IPS-20b (cell line): ENCODE data around the gene CBX4.

Experiments
- H3K27ac ChIP-seq: one replicate; pipeline ENCODE4 v1.5.1; 2013; ENCODE audit warnings: low read length
- H3K27me3 ChIP-seq: 2 replicates; pipeline ENCODE4 v1.6.1; 2013; ENCODE audit warnings: mild to moderate bottlenecking, low read length, inconsistent platforms; ENCODE audit not compliant: insufficient read depth
- H3K36me3 ChIP-seq: 2 replicates; pipeline ENCODE4 v1.6.1; 2013; ENCODE audit warnings: low read depth, mild to moderate bottlenecking, inconsistent platforms, low read length, moderate library complexity; ENCODE audit not compliant: insufficient read depth
- H3K4me1 ChIP-seq: 2 replicates; pipeline ENCODE4 v1.6.1; 2013; ENCODE audit warnings: mild to moderate bottlenecking, control low read depth, inconsistent platforms, low read length, moderate library complexity; ENCODE audit not compliant: insufficient read depth
- H3K4me3 ChIP-seq: 2 replicates; pipeline ENCODE4 v1.5.1; 2013; ENCODE audit warnings: mild to moderate bottlenecking, low read length, inconsistent platforms
- H3K9ac ChIP-seq: 2 replicates; pipeline ENCODE4 v1.6.1; 2013; ENCODE audit warnings: low read depth, mild to moderate bottlenecking, inconsistent platforms, low read length, moderate library complexity
- H3K9me3 ChIP-seq: 2 replicates; pipeline ENCODE4 v1.6.1; 2013; ENCODE audit warnings: mild to moderate bottlenecking, low read depth, low read length, inconsistent platforms; ENCODE audit not compliant: insufficient read depth

The CBX4 gene

DNA sequence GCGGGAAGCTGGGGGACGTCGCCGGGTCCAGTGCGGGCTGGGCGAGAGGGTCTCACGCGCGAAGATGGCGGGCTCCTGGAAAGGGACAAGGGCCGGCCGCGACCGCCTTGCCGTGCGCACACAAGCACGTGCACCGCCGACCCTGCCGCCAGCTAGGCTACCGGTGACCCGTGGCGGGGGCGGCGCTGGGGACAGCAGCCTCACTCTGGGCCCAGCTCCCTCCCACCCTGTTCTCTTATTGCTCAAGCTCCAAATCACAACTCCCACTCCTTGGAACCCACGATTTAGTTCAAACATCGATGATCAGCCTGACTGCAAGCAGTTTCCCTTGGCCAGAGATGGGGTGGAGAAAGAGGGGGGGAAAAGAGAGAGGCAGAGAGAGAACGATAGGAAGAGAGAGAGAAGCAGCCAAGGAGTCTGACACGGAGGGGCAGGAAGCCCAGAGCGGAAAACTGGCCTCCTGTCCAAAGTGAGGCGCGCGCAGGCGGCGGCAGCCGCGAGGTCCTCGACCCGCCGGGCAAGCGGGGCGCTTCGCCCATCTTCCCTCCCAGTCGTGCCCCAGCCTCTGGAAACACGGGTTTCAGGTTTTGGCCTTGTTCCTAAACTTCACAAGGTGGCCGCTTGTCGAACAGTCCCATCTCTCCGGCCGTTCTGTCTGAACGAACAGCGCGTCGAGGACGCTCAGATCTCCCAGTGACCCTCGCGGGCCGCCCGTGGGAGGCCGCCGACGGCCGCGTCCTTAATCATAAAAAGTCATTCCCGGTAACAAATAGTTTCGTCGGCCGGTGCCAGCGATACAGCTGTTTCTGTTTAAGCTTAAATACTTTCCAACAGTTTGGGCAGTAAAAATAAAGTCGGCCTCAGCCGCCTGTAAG lies 40.7 kb downstream of the CBX4 start:
- Histone ChIP-seq H3K9ac (no peak overlapping the region), H3K9me3 (peaks cover 13% of the 10 kb centered on the region; the same call in 1 of the 2 replicates), H3K4me3 (no peak overlapping the region), H3K27me3 (peaks cover 93% of the 10 kb centered on the region), H3K4me1 (peaks cover 7% of the 10 kb centered on the region), H3K36me3 (no peaks in the 10 kb centered on the region), H3K27ac (no peak overlapping the region)

DNA sequence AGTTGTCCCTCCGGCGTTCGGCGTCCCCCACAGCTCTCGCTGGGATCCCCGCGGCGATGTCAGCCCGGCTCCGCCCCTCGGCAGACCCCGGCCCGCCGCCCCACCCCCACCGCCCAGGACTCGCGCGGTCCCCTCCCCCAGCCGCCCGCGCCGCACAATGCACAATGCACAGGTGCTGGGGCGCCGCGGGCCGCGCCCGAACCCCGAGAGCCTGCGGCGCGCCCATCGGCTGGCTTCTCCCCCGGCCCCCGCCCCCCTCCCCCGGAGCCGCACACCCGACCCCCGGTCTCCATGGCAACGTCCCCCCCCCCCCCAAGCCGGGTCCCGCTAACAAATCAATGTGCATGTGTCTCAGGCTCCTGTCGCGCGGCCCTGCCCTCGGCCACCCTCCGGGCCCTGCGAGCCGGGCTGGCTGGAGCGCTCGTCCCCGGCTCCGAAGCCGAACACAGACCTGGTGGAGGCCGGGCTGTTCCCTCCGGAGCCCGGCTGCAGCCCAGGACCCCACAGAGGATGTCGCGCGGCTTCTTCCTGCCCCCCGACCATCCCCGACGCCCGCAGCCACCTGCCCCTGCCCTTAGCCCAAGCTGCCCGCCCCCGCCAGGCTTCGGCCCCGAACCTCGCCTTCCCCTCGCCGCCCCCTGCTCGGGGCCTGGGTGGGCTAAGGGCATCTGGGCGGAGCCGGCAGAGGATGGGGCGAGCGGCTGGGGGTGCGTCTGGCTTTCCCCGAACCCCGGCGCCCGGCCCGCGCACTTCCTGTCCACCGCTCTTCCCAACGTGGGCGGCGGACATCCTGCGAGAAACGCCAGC lies 41.5 kb downstream of the CBX4 start:
- H3K27ac ChIP-seq, result no peak overlapping the region
- peaks cover 13% of the 10 kb centered on the region; the same call in 1 of the 2 replicates for H3K9me3 ChIP-seq
- no peak overlapping the region for H3K9ac ChIP-seq
- H3K4me3 ChIP-seq, result no peak overlapping the region
- peaks cover 9% of the 10 kb centered on the region for H3K4me1 ChIP-seq
- no peaks in the 10 kb centered on the region for H3K36me3 ChIP-seq
- peaks cover 93% of the 10 kb centered on the region for H3K27me3 ChIP-seq

DNA sequence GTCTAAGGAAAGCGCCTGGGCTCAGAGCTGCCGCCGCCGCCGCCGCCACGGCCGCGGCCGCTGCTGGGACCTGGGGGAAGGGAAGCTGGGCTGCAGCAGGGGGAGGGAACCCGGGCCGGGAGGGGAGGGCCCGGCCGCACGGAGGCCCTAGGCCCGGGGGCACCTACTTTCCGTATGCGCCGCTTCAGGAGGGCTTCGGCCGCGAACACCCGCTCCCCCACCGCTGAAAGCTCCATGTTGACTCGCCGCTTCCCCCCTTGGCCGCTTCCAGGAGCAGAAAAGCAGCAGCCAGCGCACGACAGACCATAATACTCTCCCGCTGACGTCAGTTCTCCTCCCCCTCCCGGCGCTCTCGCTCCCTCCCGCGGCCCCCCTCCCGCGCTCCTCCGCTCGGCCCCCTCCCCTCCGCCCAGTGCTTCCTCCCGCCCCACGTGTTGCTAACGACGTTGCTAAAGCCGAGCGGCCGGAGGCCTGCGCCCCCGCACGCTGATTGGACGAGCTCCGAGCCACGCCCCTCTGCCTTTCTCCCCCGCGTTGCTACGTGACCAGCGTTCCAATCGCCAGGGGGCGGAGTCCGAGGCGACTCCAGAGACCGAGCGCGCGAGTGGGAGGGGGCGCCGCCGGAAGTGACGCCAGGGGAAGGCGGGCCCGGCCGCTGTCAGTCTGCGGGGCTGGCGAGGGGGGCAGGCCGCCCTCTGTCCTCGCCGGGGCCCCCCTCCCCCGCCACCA lies 42.3 kb downstream of the CBX4 start, which contains the start of gene CBX8:
Gene CBX8, minus strand, starts transcription at position 315 of the 729 bp plus-strand sequence. Its CDS starts 79 bp downstream, at position 236.
- Histone ChIP-seq H3K36me3 (no peaks in the 10 kb centered on the region), H3K27me3 (peaks cover 93% of the 10 kb centered on the region), H3K4me3 (peak within 1 kb of the TSS; percentile 72), H3K4me1 (peaks cover 9% of the 10 kb centered on the region), H3K27ac (no peak within 1 kb of the TSS), H3K9ac (peak within 1 kb of the TSS; percentile 73; the same call in 1 of the 2 replicates), H3K9me3 (peaks cover 8% of the 10 kb centered on the region; the same call in 1 of the 2 replicates)

DNA sequence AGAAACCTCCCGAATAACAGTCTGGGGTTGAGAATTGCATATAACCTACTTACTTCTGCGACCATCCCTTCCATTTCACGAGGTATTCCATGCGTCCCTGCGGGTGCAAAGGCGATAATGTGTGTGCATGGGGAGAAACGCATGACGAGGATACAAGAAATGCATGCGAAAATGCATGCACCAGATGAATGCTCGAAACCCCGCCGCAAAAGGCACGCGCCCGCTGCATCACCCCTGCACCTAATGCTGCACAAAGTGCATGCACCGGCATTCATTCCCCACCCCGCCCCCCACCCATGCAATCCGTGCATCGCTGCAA lies 42.8 kb downstream of the CBX4 start:
- peaks cover 9% of the 10 kb centered on the region for H3K4me1 ChIP-seq

DNA sequence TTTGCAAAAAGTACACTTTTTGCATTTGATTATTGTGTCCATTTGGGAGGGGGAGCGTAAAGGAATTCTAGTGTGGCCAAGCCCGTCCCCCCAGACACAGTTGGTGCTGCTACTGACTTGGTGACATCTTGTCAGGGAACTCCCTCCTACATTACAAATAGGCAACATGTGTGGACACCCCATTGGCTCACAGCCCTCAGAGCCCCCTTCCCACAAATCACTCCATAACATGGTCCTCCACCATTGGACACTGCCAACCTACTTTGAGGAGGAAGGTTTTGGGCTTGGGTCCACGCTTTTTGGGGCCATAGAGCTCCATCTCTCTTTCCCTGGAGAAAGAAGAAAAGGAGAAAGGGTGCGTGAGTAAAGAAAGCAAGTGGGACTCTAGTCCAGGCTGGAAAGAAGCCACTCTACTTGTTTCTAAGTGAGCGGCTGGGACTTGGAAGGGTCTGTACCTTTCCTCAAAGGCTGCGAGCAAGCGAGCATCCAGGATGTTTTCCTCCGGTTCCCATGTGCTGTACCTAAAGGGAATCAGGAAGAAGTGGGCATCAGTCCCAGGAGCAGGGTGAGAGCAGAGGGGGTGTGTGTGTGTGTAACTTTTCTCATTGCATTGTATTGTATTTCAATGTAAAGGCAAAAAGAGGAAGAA lies 43.3 kb downstream of the CBX4 start:
- Histone ChIP-seq H3K36me3 (no peaks in the 10 kb centered on the region), H3K9ac (no peak overlapping the region; the same call in 1 of the 2 replicates), H3K4me1 (peaks cover 9% of the 10 kb centered on the region), H3K27me3 (peaks cover 93% of the 10 kb centered on the region), H3K27ac (no peak overlapping the region), H3K4me3 (peak overlapping the region; percentile 72), H3K9me3 (peaks cover 5% of the 10 kb centered on the region; the same call in 1 of the 2 replicates)

More for the DNA sequence above, 42.8 kb downstream of the CBX4 start:
- Histone ChIP-seq H3K27me3 (peaks cover 93% of the 10 kb centered on the region), H3K9ac (peak overlapping the region; percentile 73; the same call in 1 of the 2 replicates), H3K36me3 (no peaks in the 10 kb centered on the region), H3K27ac (no peak overlapping the region), H3K9me3 (peaks cover 5% of the 10 kb centered on the region; the same call in 1 of the 2 replicates), H3K4me3 (peak overlapping the region; percentile 72)

DNA sequence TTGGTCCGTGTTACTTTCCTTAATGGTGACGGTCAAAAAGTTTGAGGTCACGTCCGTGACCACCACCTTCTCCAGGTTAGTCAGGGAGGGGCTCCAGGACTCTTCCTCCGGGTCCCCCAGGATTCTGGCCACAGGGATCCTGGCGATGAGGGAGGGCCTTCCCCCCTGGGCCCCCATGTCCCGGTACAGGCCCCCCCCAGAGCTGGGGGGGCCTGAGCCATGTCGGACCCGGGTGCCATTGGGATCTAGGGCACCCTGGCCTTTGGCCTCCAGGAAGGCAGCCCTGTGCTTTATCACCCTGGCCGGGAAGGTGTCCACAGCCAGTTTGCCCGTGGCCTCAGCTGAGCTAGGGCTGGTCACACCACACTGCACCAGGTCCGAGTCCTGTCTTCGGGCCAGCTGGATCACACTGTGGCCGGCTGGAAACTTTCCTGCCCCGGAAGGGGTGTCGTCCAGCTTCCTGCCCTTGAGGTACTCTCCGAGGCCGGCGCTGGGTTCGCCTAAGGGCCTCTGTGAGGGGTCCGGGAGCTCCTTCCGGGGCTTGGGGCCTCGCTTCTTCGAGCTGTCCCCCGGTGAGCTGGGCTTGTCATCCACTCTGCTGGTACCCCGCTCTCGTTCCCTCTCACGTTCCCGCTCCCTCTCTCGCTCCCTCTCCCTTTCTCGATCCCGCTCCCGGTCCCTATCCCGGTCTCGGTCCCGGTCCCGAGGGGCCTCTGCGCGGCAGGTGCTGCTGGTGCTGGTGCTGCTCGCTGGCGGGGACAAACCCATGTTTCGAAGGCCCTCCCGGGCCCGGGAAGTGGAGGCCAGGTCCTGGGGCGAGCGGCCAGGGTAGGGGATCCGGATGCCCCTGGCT lies 44.4 kb downstream of the CBX4 start:
- peaks cover 5% of the 10 kb centered on the region; the same call in 1 of the 2 replicates for H3K9me3 ChIP-seq
- H3K4me1 ChIP-seq, result peaks cover 9% of the 10 kb centered on the region
- peaks cover 93% of the 10 kb centered on the region for H3K27me3 ChIP-seq
- no peak overlapping the region for H3K27ac ChIP-seq
- H3K36me3 ChIP-seq, result no peaks in the 10 kb centered on the region
- no peak overlapping the region for H3K9ac ChIP-seq
- peak overlapping the region; percentile 7; the same call in 1 of the 2 replicates for H3K4me3 ChIP-seq

DNA sequence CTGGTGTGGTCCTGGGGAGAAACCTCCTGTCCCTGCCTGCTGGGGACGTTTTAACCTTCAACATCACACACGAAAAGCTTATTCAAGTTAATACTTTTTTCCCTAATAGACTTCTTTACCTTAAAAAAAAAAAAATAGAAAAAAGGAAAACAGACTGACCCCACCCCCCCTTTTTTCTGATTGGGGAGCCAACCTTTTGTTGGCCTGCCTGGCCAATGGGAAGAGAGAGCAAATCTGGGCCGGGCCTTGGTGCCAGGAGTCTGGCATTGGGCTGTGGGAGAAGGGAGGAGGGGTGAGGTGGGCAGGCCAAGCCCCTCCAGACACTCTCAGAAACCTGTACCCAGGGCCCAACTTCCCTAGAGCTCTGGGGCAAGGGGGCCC lies 45.3 kb downstream of the CBX4 start:
- Histone ChIP-seq H3K36me3 (no peaks in the 10 kb centered on the region), H3K4me3 (peak overlapping the region; percentile 23; the same call in 1 of the 2 replicates), H3K27ac (no peak overlapping the region), H3K9me3 (peaks cover 5% of the 10 kb centered on the region; the same call in 1 of the 2 replicates), H3K27me3 (peaks cover 93% of the 10 kb centered on the region), H3K4me1 (peaks cover 12% of the 10 kb centered on the region), H3K9ac (no peak overlapping the region)

DNA sequence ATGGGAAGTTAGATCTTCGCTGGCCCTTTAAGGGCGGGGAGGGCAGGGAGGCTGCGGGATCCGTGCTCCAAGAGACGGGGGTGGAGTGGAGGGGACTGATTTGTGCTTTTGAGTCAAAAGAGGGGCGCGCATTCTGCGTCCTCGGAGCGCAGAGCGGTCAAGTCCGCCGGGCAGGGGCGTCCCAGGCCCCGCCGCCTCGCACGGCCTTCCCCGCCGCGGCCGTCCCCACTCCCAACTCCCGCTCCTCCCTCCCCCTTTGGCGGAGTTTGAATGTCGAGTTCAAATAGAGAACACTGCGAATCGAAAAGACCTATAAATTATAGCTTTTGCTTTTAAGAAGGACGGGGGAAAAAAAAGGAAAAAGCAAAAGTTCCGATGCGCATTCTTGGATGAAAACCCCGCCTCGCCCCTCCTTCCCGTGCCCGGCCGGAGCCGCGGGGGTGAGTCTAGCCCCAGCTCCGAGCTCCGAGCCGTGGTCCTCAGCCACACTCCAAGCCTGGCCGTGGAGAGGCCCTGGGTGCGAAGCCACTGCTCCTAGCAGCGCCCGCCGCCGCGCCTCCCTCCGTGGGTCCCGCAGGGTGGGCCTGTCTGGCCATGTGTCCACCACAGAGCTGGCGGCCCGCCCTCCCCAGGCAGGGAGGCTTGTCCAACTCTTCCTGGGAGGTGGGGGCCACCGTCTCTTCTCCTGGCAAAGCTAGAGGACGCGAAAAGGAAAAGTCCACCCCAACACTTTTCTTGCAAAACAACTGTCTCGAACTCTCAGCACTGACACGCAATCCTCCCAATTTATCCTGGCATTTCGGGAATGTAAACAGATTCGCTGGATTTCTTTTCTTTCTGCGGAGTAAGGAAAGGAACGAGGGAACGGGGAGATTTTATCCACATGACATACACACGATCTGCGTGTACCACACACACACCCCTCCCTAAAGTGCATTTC lies 46.0 kb downstream of the CBX4 start:
- H3K27me3 ChIP-seq, result peaks cover 93% of the 10 kb centered on the region
- peaks cover under 1% of the 10 kb centered on the region; the same call in 1 of the 2 replicates for H3K9me3 ChIP-seq
- H3K9ac ChIP-seq, result no peak overlapping the region
- peaks cover 17% of the 10 kb centered on the region for H3K4me1 ChIP-seq
- H3K36me3 ChIP-seq, result no peaks in the 10 kb centered on the region
- H3K27ac ChIP-seq, result no peak overlapping the region
- peak overlapping the region; percentile 23; the same call in 1 of the 2 replicates for H3K4me3 ChIP-seq

DNA sequence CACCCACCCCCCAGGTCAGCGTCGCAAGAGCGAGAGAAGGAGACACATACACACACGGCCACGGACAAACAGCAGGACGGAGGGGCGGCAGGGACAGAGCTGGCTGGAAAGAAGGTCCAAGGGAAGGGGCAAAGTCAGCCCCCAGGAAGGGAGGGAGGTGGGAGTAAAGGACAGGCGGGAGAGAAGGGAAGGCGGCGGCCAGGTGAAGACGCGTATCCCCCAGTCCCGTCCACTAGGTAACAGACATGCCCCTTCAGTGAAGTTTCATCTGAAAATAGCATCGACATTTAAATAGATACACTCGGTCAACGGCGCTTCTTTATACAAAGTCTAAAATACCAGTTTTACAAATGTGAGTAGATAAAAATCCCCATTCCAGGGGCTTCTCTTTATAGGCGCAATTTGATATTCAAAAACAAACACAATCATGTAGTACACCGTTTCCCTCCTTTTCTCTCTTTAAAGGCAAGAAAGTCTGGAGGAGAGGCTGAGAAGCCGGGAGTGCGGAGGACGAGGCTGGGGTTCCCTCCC lies 46.8 kb downstream of the CBX4 start:
- no peak overlapping the region for H3K27ac ChIP-seq
- H3K4me3 ChIP-seq, result no peak overlapping the region
- H3K27me3 ChIP-seq, result peaks cover 95% of the 10 kb centered on the region
- no peak overlapping the region for H3K9ac ChIP-seq
- H3K9me3 ChIP-seq, result no peaks in the 10 kb centered on the region; the same call in 1 of the 2 replicates
- H3K4me1 ChIP-seq, result peaks cover 18% of the 10 kb centered on the region
- H3K36me3 ChIP-seq, result no peaks in the 10 kb centered on the region
